ENCODE measurements around the gene TIMM13. TPM values are rescaled to one million over a fixed set of nuclear protein-coding genes. Genes with fewer than 3 reads are reported as not detected.

Gene TIMM13
- total RNA-seq, 6 donors from 2014 or later: 26.2 to 82.3 (median 40.0) TPM

DNA sequence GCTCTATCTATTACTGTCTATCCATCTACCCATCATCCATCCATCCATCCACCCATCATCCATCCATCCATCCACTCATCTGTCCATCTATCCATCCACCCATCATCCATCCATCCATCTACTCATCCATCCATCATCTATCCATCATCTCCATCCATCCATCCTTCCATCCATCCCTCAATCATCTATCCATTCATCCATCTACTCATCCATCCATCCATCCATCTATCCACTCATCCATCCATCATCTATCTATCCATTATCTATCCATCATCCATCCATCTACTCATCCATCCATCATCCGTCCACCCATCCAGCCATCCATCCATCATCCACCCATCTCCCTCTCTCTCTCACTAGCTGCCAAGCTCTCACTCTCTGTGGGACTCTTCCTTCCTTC, 13.1 kb upstream of the TIMM13 start:
- TF ChIP-seq EP300 (IDR thresholded peaks at IDR 0.05) (no peak), POLR2AphosphoS5 (IDR thresholded peaks at IDR 0.05) (no peak), POLR2A (IDR thresholded peaks at IDR 0.05) (no peak)
- TF ChIP-seq, protein P1, sequence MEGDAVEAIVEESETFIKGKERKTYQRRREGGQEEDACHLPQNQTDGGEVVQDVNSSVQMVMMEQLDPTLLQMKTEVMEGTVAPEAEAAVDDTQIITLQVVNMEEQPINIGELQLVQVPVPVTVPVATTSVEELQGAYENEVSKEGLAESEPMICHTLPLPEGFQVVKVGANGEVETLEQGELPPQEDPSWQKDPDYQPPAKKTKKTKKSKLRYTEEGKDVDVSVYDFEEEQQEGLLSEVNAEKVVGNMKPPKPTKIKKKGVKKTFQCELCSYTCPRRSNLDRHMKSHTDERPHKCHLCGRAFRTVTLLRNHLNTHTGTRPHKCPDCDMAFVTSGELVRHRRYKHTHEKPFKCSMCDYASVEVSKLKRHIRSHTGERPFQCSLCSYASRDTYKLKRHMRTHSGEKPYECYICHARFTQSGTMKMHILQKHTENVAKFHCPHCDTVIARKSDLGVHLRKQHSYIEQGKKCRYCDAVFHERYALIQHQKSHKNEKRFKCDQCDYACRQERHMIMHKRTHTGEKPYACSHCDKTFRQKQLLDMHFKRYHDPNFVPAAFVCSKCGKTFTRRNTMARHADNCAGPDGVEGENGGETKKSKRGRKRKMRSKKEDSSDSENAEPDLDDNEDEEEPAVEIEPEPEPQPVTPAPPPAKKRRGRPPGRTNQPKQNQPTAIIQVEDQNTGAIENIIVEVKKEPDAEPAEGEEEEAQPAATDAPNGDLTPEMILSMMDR (IDR thresholded peaks at IDR 0.05): no peak
- no peak overlapping the region for H3K27ac ChIP-seq
- ATAC-seq (ENCODE audit: low FRiP score in 2 of 2): no peak
- H3K9me3 ChIP-seq: no peaks in the 10 kb centered on the region
- DNase-seq: no peak
- no peaks in the 10 kb centered on the region for H3K4me1 ChIP-seq
- H3K4me3 ChIP-seq: no peak overlapping the region
- H3K36me3 ChIP-seq: peaks cover 7 to 59% (median 43%) of the 10 kb centered on the region in 4 donors
- 98 to 100% methylated on average over 1 of the region's 1 CpG for WGBS, 2 donors
- H3K27me3 ChIP-seq: no peaks in the 10 kb centered on the region

DNA sequence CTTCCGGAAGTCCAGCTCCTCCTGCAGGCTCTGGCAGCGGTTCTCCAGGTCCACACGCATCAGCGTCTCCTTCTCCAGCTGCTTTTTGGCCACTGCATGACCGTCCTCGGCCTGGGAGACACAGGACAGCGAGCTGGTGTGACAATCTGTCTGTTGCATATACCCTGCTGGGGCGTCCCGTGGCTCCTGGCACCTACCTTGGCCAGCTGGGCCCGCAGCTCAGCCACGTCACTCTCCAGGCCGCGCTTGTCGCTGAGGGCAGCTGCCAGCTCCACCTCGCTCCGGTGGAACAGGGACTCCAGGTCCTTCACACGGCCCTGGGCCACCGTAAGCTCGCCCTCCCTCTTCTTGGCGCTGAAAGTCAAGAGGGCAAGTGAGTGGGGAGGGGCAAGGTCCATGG, 10.8 kb upstream of the TIMM13 start:
- TF ChIP-seq EP300 (IDR thresholded peaks at IDR 0.05): no peak
- no peak for TF ChIP-seq POLR2A (IDR thresholded peaks at IDR 0.05)
- no peak for TF ChIP-seq POLR2AphosphoS5 (IDR thresholded peaks at IDR 0.05)
- TF ChIP-seq, protein P1 (IDR thresholded peaks at IDR 0.05): no peak
- no peaks in the 10 kb centered on the region for H3K4me1 ChIP-seq
- no peak for ATAC-seq (ENCODE audit: low FRiP score in 2 of 2)
- H3K4me3 ChIP-seq: no peak overlapping the region
- no peaks in the 10 kb centered on the region for H3K27me3 ChIP-seq
- no peak for DNase-seq
- H3K36me3 ChIP-seq: peaks cover 7 to 65% (median 46%) of the 10 kb centered on the region in 4 donors
- WGBS, 2 donors: 96 to 98% methylated on average over 19 to 20 of the region's 20 CpGs
- no peak overlapping the region for H3K27ac ChIP-seq
- no peaks in the 10 kb centered on the region for H3K9me3 ChIP-seq

DNA sequence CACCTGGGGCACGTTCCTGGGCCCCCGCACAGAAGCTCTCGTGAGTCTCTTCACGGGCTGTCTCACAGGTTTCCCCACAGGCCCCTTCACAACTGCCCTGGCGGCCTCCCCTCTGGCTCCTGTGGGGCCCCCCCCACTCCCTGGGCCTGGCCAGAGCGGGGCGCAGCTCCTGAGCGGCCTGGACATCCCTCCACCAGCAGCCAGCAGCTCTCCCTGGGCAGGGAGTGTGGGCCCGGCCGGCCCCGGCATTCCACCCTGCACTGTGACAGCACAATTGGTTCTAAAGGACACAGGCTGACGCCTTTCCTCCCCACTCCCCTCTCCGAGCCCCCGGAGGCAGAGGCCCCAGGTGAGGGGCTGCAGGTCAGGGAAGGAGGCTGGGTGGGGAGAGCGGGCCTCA, 9.5 kb upstream of the TIMM13 start:
- no peak overlapping the region for H3K27ac ChIP-seq
- TF ChIP-seq POLR2A (IDR thresholded peaks at IDR 0.05) (no peak), EP300 (IDR thresholded peaks at IDR 0.05) (no peak), POLR2AphosphoS5 (IDR thresholded peaks at IDR 0.05) (no peak)
- TF ChIP-seq, protein P1 (IDR thresholded peaks at IDR 0.05): no peak
- H3K36me3 ChIP-seq: peaks cover 7 to 56% (median 41%) of the 10 kb centered on the region in 4 donors
- H3K27me3 ChIP-seq: no peaks in the 10 kb centered on the region
- H3K9me3 ChIP-seq: no peaks in the 10 kb centered on the region
- WGBS, 2 donors: 96 to 98% methylated on average over 6 to 8 of the region's 15 CpGs
- peak in 1 of 2 donors; percentile 85 for DNase-seq
- H3K4me3 ChIP-seq: no peak overlapping the region
- ATAC-seq (ENCODE audit: low FRiP score in 2 of 2): no peak
- H3K4me1 ChIP-seq: no peaks in the 10 kb centered on the region

DNA sequence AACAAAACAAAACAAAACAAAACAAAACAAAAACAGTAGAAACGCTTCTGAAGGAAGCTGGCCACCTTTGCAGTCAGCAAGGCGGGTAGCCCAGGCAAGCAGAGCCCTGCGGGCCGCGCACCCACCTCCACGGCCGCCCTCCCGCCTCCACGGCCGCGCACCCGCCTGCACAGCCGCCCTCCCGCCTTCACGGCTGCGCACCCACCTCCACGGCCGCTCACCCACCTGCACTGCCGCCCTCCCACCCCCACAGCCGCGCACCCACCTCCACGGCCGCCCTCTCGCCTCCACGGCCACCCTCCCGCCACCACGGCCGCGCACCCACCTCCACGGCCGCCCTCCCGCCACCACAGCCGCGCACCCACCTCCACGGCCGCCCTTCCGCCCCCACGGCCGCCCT, 9.0 kb upstream of the TIMM13 start:
- Histone ChIP-seq H3K4me1 (no peaks in the 10 kb centered on the region), H3K4me3 (no peak overlapping the region), H3K27me3 (no peaks in the 10 kb centered on the region), H3K36me3 (peaks cover 8 to 56% (median 43%) of the 10 kb centered on the region in 4 donors), H3K27ac (no peak overlapping the region), H3K9me3 (no peaks in the 10 kb centered on the region)
- 95% methylated on average over 31 to 39 of the region's 39 CpGs for WGBS, 2 donors
- ATAC-seq (ENCODE audit: low FRiP score in 2 of 2) (no peak), DNase-seq (no peak)
- TF ChIP-seq, protein P1 (IDR thresholded peaks at IDR 0.05): no peak
- no peak for TF ChIP-seq POLR2A (IDR thresholded peaks at IDR 0.05)
- TF ChIP-seq POLR2AphosphoS5 (IDR thresholded peaks at IDR 0.05): no peak
- TF ChIP-seq EP300 (IDR thresholded peaks at IDR 0.05): no peak

DNA sequence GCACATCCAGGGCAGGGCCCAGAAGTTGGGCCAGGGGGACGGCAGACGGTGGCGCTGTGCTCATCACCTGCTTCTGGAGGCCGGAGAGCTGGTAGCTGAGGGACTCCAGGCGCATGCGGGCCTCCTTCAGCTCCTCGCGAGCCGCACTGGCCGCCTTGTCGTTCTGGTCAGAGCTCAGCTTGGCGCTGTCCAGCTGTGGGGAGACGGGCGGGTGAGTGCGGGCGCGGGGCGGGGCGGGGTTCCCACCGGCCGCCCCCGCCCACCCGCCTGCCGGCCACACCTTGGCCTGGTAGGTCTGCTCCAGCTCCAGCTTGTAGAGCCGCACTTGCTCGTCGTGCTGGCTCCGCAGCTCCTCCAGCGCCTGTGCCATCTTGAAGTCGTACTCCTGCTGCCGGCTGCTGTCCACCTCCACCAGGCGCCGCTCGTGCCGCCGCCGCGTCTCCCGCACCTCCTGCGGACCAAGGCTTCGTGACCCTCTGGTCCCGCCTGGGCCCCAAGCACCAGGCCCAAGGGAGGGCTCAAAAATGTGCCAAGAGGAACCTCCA, 7.4 kb upstream of the TIMM13 start:
- 96 to 99% methylated on average over 18 to 38 of the region's 42 CpGs for WGBS, 2 donors
- H3K9me3 ChIP-seq: no peaks in the 10 kb centered on the region
- TF ChIP-seq POLR2A (IDR thresholded peaks at IDR 0.05) (no peak), EP300 (IDR thresholded peaks at IDR 0.05) (no peak), POLR2AphosphoS5 (IDR thresholded peaks at IDR 0.05) (no peak)
- TF ChIP-seq, protein P1 (IDR thresholded peaks at IDR 0.05): no peak
- H3K4me1 ChIP-seq: no peaks in the 10 kb centered on the region
- H3K27ac ChIP-seq: no peak overlapping the region
- H3K4me3 ChIP-seq: no peak overlapping the region
- DNase-seq (peak in 1 of 2 donors; percentile 81), ATAC-seq (ENCODE audit: low FRiP score in 2 of 2) (no peak)
- H3K27me3 ChIP-seq: no peaks in the 10 kb centered on the region
- peaks cover 11 to 65% (median 51%) of the 10 kb centered on the region in 4 donors for H3K36me3 ChIP-seq
